H1 (cell line): ENCODE results near the gene TADA1.

ENCODE experiments used
- CHD2 ChIP-seq: IDR thresholded peaks from 2 replicates; pipeline ENCODE4 v1.6.1; 2012; ENCODE audit warnings: low read length, improper control_type of control experiment
- CREB1 ChIP-seq: IDR thresholded peaks from 2 replicates; pipeline ENCODE4 v1.6.1; 2012; ENCODE audit warnings: inconsistent platforms
- JUND ChIP-seq: IDR thresholded peaks from 2 replicates; pipeline ENCODE4 v1.6.1; 2011; ENCODE audit warnings: mild to moderate bottlenecking, improper control_type of control experiment, low read length
- KDM1A ChIP-seq: fragments of 200-600, 300-600 bp; sonication (generic); IDR thresholded peaks from 2 replicates; pipeline ENCODE4 v1.7.1; 2016; ENCODE audit warnings: mild to moderate bottlenecking, low read length, borderline replicate concordance
- PHF8 ChIP-seq: fragments of 200-600 bp; sonication (generic); conservative IDR thresholded peaks from 2 replicates; pipeline ENCODE4 v1.7.1; 2012; ENCODE audit warnings: low read depth, mild to moderate bottlenecking, inconsistent platforms, low read length, moderate library complexity
- TF ChIP-seq, protein P1 (sequence below), 3 experiments: IDR thresholded peaks; 1 replicate in 2 of 3; 2 replicates in 1 of 3; pipeline versions ENCODE4 v1.5.1 to v1.6.1; 2011; ENCODE audit warnings: low read length in 3 of 3, mild to moderate bottlenecking in 3 of 3, inconsistent platforms in 2 of 3, low read depth in 1 of 3, moderate library complexity in 1 of 3; ENCODE audit not compliant: insufficient read depth in 1 of 3; ENCODE audit errors: control extremely low read depth in 1 of 3

DNA sequence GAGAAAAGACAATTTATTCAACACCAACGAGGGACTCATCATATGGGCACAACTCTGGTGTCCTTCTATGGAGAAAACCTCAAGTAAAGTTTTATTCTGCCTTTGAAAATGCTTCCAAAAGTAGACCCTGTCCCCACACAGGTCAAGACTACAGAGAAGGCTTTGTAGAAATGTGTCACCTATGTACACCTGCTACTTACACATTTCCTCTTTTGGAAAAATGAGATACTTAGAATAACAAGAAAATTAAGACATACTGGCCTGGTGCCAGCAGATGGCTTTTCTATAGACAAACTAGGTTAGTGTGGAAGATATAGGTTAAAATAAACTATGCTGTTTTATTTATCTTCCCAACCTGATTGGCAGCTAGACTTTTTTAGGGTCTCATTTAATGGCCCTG, 23.1 kb downstream of the TADA1 start:
- TF ChIP-seq PHF8: no peak
- TF ChIP-seq KDM1A: no peak
- TF ChIP-seq, protein P1, sequence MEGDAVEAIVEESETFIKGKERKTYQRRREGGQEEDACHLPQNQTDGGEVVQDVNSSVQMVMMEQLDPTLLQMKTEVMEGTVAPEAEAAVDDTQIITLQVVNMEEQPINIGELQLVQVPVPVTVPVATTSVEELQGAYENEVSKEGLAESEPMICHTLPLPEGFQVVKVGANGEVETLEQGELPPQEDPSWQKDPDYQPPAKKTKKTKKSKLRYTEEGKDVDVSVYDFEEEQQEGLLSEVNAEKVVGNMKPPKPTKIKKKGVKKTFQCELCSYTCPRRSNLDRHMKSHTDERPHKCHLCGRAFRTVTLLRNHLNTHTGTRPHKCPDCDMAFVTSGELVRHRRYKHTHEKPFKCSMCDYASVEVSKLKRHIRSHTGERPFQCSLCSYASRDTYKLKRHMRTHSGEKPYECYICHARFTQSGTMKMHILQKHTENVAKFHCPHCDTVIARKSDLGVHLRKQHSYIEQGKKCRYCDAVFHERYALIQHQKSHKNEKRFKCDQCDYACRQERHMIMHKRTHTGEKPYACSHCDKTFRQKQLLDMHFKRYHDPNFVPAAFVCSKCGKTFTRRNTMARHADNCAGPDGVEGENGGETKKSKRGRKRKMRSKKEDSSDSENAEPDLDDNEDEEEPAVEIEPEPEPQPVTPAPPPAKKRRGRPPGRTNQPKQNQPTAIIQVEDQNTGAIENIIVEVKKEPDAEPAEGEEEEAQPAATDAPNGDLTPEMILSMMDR (IDR thresholded peaks at IDR 0.05; ENCODE audit: control extremely low read depth in 1 of 3, insufficient read depth in 1 of 3, low read depth in 1 of 3, low read length in 3 of 3): no peak
- no peak for TF ChIP-seq CREB1
- TF ChIP-seq CHD2: no peak
- TF ChIP-seq JUND: no peak
